ENCODE measurements around the gene RGCC. TPM values are rescaled to one million over a fixed set of nuclear protein-coding genes. Genes with fewer than 3 reads are reported as not detected.

The RGCC gene
- total RNA-seq, 4 donors from 2014 or later: 56.5 to 142 (median 77.1) TPM

GRCh38 chr13:41509971-41510370, 52.6 kb downstream of the RGCC start:
- Histone ChIP-seq H3K36me3 (no peaks in the 10 kb centered on the region), H3K4me1 (no peaks in the 10 kb centered on the region), H3K27me3 (no peaks in the 10 kb centered on the region), H3K27ac (replicated peaks in 1 of 4) (no peak overlapping the region), H3K4me3 (no peak overlapping the region), H3K9me3 (no peaks in the 10 kb centered on the region)
- intact Hi-C loops (cut with DNase I): no loop called here
- no peak for TF ChIP-seq CTCF (IDR thresholded peaks at IDR 0.05)
- no peak for TF ChIP-seq POLR2A (IDR thresholded peaks at IDR 0.05; ENCODE audit: low read depth)
- TF ChIP-seq POLR2AphosphoS5 (IDR thresholded peaks at IDR 0.05): no peak
- TF ChIP-seq EP300 (IDR thresholded peaks at IDR 0.05): no peak
- WGBS: 43% methylated on average over 1 of the region's 3 CpGs
- peak; percentile 66 for DNase-seq (ENCODE audit: extremely low spot score)

GRCh38 chr13:41511827-41512226, 54.5 kb downstream of the RGCC start:
- no peak for DNase-seq (ENCODE audit: extremely low spot score)
- Histone ChIP-seq H3K9me3 (no peaks in the 10 kb centered on the region), H3K27ac (replicated peaks in 1 of 4) (no peak overlapping the region), H3K4me3 (no peak overlapping the region), H3K27me3 (no peaks in the 10 kb centered on the region), H3K4me1 (no peaks in the 10 kb centered on the region), H3K36me3 (no peaks in the 10 kb centered on the region)
- WGBS: 90% methylated on average over 1 of the region's 1 CpG
- intact Hi-C loops (cut with DNase I): no loop called here
- TF ChIP-seq POLR2A (IDR thresholded peaks at IDR 0.05; ENCODE audit: low read depth) (no peak), EP300 (IDR thresholded peaks at IDR 0.05) (no peak)

- intact Hi-C loops (cut with DNase I): no loop called here
- no peak for TF ChIP-seq POLR2A (IDR thresholded peaks at IDR 0.05; ENCODE audit: low read depth)
- TF ChIP-seq POLR2AphosphoS5 (IDR thresholded peaks at IDR 0.05): no peak
- no peak for TF ChIP-seq EP300 (IDR thresholded peaks at IDR 0.05)
- no peak for TF ChIP-seq CTCF (IDR thresholded peaks at IDR 0.05)
- H3K27ac ChIP-seq (replicated peaks in 1 of 4): no peak overlapping the region
- H3K4me3 ChIP-seq: no peak overlapping the region
- H3K4me1 ChIP-seq: no peaks in the 10 kb centered on the region
- no peak for DNase-seq (ENCODE audit: extremely low spot score)
- 91% methylated on average over 8 of the region's 9 CpGs for WGBS
- no peaks in the 10 kb centered on the region for H3K9me3 ChIP-seq
- no peaks in the 10 kb centered on the region for H3K27me3 ChIP-seq
- no peaks in the 10 kb centered on the region for H3K36me3 ChIP-seq
Observed at GRCh38 chr13:41512441-41512840, 55.1 kb downstream of the RGCC start.

GRCh38 chr13:41513600-41513999, 56.2 kb downstream of the RGCC start:
- intact Hi-C loops (cut with DNase I): no loop called here
- no peak overlapping the region for H3K4me3 ChIP-seq
- no peak for DNase-seq (ENCODE audit: extremely low spot score)
- TF ChIP-seq EP300 (IDR thresholded peaks at IDR 0.05) (no peak), POLR2AphosphoS5 (IDR thresholded peaks at IDR 0.05) (no peak), POLR2A (IDR thresholded peaks at IDR 0.05; ENCODE audit: low read depth) (no peak), CTCF (IDR thresholded peaks at IDR 0.05) (no peak)
- no peaks in the 10 kb centered on the region for H3K9me3 ChIP-seq
- H3K27ac ChIP-seq (replicated peaks in 1 of 4): no peak overlapping the region
- 96% methylated on average over 11 of the region's 11 CpGs for WGBS
- H3K36me3 ChIP-seq: no peaks in the 10 kb centered on the region
- no peaks in the 10 kb centered on the region for H3K27me3 ChIP-seq
- no peaks in the 10 kb centered on the region for H3K4me1 ChIP-seq

GRCh38 chr13:41514853-41515395, 57.6 kb downstream of the RGCC start:
- H3K27me3 ChIP-seq: no peaks in the 10 kb centered on the region
- no peak for TF ChIP-seq POLR2A (IDR thresholded peaks at IDR 0.05; ENCODE audit: low read depth)
- no peak for TF ChIP-seq CTCF (IDR thresholded peaks at IDR 0.05)
- no peak for TF ChIP-seq POLR2AphosphoS5 (IDR thresholded peaks at IDR 0.05)
- TF ChIP-seq EP300 (IDR thresholded peaks at IDR 0.05): no peak
- DNase-seq (ENCODE audit: extremely low spot score): no peak
- H3K36me3 ChIP-seq: no peaks in the 10 kb centered on the region
- H3K9me3 ChIP-seq: no peaks in the 10 kb centered on the region
- no peak overlapping the region for H3K4me3 ChIP-seq
- intact Hi-C loops (cut with DNase I): no loop called here
- H3K27ac ChIP-seq (replicated peaks in 1 of 4): no peak overlapping the region
- no peaks in the 10 kb centered on the region for H3K4me1 ChIP-seq
- 93% methylated on average over 5 of the region's 7 CpGs for WGBS
